C4-2B (cell line): ENCODE results near the gene CTR9.

Experiments used
- H3K27ac ChIP-seq: fragments of 450-650 bp; 2 replicates; pipeline ENCODE4 v1.5.1; 2017
- CTCF ChIP-seq: fragments of 450-650 bp; conservative IDR thresholded peaks from 2 replicates; pipeline ENCODE4 v1.5.1; 2017; ENCODE audit warnings: mild to moderate bottlenecking
- ZFX ChIP-seq: fragments of 450-650 bp; IDR thresholded peaks from 2 replicates; pipeline ENCODE4 v1.6.1; 2017

The CTR9 gene

GRCh38 chr11:10719616-10720015 lies 31.4 kb upstream of the CTR9 start:
- TF ChIP-seq CTCF (no peak), ZFX (no peak)
- H3K27ac ChIP-seq = no peak overlapping the region

- H3K27ac ChIP-seq = no peak overlapping the region
- no peak for TF ChIP-seq ZFX
- no peak for TF ChIP-seq CTCF
These were observed 30.1 kb upstream of the CTR9 start for GRCh38 chr11:10720881-10721376.

- no peak overlapping the region for H3K27ac ChIP-seq
- TF ChIP-seq ZFX (no peak), CTCF (no peak)
These were observed 28.7 kb upstream of the CTR9 start for GRCh38 chr11:10722307-10722706.

- no peak for TF ChIP-seq ZFX
- TF ChIP-seq CTCF = no peak
- H3K27ac ChIP-seq = no peak overlapping the region
These were observed 25.7 kb upstream of the CTR9 start for GRCh38 chr11:10725114-10725906.

- no peak overlapping the region for H3K27ac ChIP-seq
These were observed 25.2 kb upstream of the CTR9 start for GRCh38 chr11:10725907-10726253.

GRCh38 chr11:10727146-10727851 lies 23.7 kb upstream of the CTR9 start:
- no peak for TF ChIP-seq ZFX
- no peak for TF ChIP-seq CTCF
- H3K27ac ChIP-seq = no peak overlapping the region

More at GRCh38 chr11:10725907-10726253, 25.2 kb upstream of the CTR9 start:
- TF ChIP-seq CTCF (no peak), ZFX (no peak)

GRCh38 chr11:10728154-10728553 lies 22.9 kb upstream of the CTR9 start:
- no peak overlapping the region for H3K27ac ChIP-seq

More at GRCh38 chr11:10728154-10728553, 22.9 kb upstream of the CTR9 start:
- TF ChIP-seq ZFX (no peak), CTCF (no peak)
